ENCODE measurements around the gene HEXD.

Gene HEXD

DNA sequence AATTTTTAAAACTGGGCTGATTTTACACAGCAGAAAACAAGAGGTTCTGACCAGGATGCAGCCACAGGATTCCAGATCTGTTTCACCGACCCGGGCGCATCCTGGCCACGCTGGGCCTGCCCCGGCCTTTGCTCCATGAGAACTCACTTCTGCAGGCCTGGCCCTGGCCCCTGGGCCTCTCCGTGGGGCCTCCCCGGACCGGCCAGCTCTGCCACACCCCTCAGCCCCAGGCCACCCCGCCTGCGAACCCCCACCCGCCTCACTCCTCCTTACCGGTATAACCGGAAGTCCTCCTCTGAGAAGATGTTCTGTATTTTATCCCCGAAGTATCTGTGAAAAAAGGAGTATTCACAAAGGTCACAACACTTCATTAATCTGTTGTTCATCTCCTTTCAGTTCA is 13.1 kb upstream of the HEXD start:
- Histone ChIP-seq H3K4me1 (no peaks in the 10 kb centered on the region), H3K4me3 (no peak overlapping the region), H3K36me3 (peaks cover 38 to 80% (median 47%) of the 10 kb centered on the region in 3 donors), H3K27me3 (no peaks in the 10 kb centered on the region), H3K27ac (no peak overlapping the region), H3K9me3 (no peaks in the 10 kb centered on the region)
- TF ChIP-seq, protein P1, sequence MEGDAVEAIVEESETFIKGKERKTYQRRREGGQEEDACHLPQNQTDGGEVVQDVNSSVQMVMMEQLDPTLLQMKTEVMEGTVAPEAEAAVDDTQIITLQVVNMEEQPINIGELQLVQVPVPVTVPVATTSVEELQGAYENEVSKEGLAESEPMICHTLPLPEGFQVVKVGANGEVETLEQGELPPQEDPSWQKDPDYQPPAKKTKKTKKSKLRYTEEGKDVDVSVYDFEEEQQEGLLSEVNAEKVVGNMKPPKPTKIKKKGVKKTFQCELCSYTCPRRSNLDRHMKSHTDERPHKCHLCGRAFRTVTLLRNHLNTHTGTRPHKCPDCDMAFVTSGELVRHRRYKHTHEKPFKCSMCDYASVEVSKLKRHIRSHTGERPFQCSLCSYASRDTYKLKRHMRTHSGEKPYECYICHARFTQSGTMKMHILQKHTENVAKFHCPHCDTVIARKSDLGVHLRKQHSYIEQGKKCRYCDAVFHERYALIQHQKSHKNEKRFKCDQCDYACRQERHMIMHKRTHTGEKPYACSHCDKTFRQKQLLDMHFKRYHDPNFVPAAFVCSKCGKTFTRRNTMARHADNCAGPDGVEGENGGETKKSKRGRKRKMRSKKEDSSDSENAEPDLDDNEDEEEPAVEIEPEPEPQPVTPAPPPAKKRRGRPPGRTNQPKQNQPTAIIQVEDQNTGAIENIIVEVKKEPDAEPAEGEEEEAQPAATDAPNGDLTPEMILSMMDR (IDR thresholded peaks at IDR 0.05): no peak
- no peak for DNase-seq
- intact Hi-C loops (cut with DNase I; ENCODE audit: low total_unique reads): no loop called here

- TF ChIP-seq, protein P1 (IDR thresholded peaks at IDR 0.05): no peak
- no peak for DNase-seq
- Histone ChIP-seq H3K36me3 (peaks cover 34 to 81% (median 42%) of the 10 kb centered on the region in 3 donors), H3K9me3 (no peaks in the 10 kb centered on the region), H3K27ac (no peak overlapping the region), H3K4me1 (no peaks in the 10 kb centered on the region), H3K27me3 (no peaks in the 10 kb centered on the region), H3K4me3 (no peak overlapping the region)
- intact Hi-C loops (cut with DNase I; ENCODE audit: low total_unique reads): no loop called here
These were observed 11.9 kb upstream of the HEXD start for GRCh38 chr17:82406131-82406671.

DNA sequence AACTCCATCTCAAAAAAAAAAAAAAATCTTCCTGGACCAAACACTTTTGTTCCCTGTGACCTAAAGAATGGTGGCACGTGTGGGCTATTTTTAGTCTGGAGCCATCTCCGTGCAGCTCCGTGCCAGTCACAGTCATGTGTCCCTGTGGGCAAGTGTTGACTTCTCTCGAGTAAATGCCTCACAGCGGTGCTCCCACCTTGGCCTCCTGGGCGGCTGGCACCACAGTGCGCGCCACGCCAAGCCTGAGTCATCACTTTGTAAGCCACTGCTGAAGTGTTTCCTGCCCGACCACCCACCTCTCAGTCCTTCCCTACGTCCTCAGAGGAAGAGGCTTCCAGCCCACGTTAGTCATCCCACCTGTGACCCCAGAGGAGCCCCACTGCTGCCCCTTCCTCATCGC is 10.9 kb upstream of the HEXD start:
- H3K36me3 ChIP-seq: peaks cover 29 to 74% (median 36%) of the 10 kb centered on the region in 3 donors
- no peaks in the 10 kb centered on the region for H3K9me3 ChIP-seq
- no peak for DNase-seq
- intact Hi-C loops (cut with DNase I; ENCODE audit: low total_unique reads): no loop called here
- H3K27me3 ChIP-seq: no peaks in the 10 kb centered on the region
- no peaks in the 10 kb centered on the region for H3K4me1 ChIP-seq
- TF ChIP-seq, protein P1 (IDR thresholded peaks at IDR 0.05): no peak
- H3K4me3 ChIP-seq: no peak overlapping the region
- no peak overlapping the region for H3K27ac ChIP-seq

DNA sequence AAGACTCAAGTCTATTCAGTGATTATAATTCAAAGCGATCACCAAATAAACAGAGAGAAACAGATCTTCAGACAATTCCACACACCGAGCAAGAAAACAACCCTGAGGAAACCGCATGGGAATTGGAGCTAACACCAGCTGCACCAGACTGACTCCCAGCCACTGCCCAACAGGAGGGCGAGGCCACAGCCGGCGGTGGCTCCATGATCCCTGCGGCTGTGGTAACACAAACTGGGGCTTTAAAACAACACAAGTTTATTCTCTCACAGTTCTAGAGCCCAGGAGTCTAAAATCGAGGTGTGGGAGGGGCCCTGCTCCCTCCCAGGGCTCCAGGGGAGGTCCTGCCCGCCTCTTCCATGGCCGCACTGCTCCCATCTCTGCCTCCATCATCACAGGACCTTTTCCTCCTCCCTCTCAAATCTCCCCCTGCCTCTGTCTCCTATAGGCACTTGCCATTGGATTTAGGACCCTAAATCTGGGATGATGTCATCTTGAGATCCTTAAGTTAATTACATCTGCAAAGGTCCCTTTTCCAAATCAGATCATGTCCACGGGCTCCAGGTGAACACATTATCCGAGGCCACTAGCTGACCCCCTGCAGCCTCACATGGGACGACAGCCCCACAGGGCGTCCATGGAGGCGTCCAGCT is 9.7 kb upstream of the HEXD start:
- Histone ChIP-seq H3K36me3 (peaks cover 17 to 71% (median 26%) of the 10 kb centered on the region in 3 donors), H3K9me3 (no peaks in the 10 kb centered on the region), H3K27me3 (no peaks in the 10 kb centered on the region), H3K27ac (no peak overlapping the region), H3K4me1 (no peaks in the 10 kb centered on the region), H3K4me3 (no peak overlapping the region)
- TF ChIP-seq, protein P1 (IDR thresholded peaks at IDR 0.05): no peak
- intact Hi-C loops (cut with DNase I; ENCODE audit: low total_unique reads): no loop called here
- no peak for DNase-seq

GRCh38 chr17:82408938-82409318 is 9.2 kb upstream of the HEXD start:
- Histone ChIP-seq H3K27me3 (no peaks in the 10 kb centered on the region), H3K36me3 (peaks cover 12 to 68% (median 21%) of the 10 kb centered on the region in 3 donors), H3K27ac (no peak overlapping the region), H3K4me1 (no peaks in the 10 kb centered on the region), H3K4me3 (no peak overlapping the region), H3K9me3 (no peaks in the 10 kb centered on the region)
- intact Hi-C loops (cut with DNase I; ENCODE audit: low total_unique reads): no loop called here
- DNase-seq: no peak
- TF ChIP-seq, protein P1 (IDR thresholded peaks at IDR 0.05): no peak
